ENCODE measurements around the gene ZNF444.
"Not testable (repeated sequence)": the region's sequence is repeated elsewhere in the genome, so short reads cannot be mapped to it uniquely, and the experiment has no call there.

DNA sequence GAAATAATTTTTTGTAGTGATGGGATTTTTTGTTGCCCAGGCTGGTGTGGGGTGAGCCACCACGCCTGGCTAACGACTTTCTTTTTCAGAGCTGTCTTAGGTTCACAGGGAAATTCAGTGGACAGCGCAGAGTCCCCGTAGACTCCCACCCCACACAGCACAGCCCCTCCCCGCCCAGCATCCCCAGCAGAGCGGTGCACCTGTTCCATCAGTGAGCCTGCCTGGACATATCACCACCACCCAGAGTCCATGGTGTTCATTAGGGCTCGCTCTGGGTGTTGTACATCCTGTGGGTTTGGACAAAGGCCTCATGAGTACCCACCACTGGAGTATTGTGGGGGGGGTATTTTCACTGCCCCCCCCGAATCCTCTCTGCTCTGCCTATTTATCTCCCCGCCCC is 68.9 kb downstream of the ZNF444 start:
- TF ChIP-seq POLR2A (IDR thresholded peaks at IDR 0.05; ENCODE audit: low read depth, low read length); EZH2 (IDR thresholded peaks at IDR 0.05; ENCODE audit: borderline replicate concordance, low read depth, low read length, severe bottlenecking): not testable (repeated sequence)
- TF ChIP-seq, protein P1, sequence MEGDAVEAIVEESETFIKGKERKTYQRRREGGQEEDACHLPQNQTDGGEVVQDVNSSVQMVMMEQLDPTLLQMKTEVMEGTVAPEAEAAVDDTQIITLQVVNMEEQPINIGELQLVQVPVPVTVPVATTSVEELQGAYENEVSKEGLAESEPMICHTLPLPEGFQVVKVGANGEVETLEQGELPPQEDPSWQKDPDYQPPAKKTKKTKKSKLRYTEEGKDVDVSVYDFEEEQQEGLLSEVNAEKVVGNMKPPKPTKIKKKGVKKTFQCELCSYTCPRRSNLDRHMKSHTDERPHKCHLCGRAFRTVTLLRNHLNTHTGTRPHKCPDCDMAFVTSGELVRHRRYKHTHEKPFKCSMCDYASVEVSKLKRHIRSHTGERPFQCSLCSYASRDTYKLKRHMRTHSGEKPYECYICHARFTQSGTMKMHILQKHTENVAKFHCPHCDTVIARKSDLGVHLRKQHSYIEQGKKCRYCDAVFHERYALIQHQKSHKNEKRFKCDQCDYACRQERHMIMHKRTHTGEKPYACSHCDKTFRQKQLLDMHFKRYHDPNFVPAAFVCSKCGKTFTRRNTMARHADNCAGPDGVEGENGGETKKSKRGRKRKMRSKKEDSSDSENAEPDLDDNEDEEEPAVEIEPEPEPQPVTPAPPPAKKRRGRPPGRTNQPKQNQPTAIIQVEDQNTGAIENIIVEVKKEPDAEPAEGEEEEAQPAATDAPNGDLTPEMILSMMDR (IDR thresholded peaks at IDR 0.05; ENCODE audit: extremely low read depth in 1 of 2, insufficient read depth in 1 of 2, low read depth in 1 of 2, low read length in 2 of 2) = not testable (repeated sequence)
- TF ChIP-seq, protein P2, sequence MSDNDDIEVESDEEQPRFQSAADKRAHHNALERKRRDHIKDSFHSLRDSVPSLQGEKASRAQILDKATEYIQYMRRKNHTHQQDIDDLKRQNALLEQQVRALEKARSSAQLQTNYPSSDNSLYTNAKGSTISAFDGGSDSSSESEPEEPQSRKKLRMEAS (IDR thresholded peaks at IDR 0.05; ENCODE audit: insufficient read depth, insufficient read length) = not testable (repeated sequence)

Measured in endothelial cell of umbilical vein (primary cell).